Measurements from ENCODE around the gene DIAPH1. TPM values are rescaled to one million over a fixed set of nuclear protein-coding genes. Genes with fewer than 3 reads are reported as not detected.

DIAPH1 gene
- total RNA-seq, 1 experiment from 2014 or later, result 142 TPM

DNA sequence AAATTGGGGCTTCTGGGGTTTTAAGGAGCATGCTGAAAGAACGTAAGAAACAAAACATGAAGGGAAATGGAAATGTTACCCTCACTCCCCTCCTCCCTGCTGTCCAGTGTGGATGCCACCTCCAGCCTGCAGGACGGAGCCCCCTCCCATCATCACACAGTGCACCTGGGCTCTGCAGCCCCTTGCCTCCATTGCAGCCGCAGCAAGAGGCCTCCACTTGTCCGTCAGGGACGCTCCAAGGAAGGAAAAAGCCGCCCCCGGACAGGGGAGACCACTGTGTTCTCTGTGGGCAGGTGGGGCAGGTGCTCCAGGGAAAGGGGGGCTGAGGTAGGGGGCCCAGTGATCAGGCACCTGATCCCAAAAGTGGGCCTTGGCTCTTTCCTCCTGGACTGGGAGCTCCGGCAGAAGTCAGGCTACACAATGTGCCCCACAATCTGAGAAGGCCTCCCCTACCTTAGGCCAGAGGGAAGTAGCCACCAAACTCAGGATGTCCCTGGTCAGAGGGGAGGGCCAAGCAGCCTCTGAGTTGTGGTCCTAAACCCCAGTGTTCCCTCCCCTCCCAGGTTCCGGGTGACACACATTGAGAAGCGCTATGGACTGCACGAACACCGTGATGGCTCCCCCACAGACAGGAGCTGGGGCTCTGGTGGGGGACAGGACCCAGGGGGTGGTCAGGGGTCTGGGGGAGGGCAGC lies 20.7 kb upstream of the DIAPH1 start:
- Histone ChIP-seq H3K36me3 (ENCODE audit: control insufficient read depth in 1 of 2, insufficient read depth in 2 of 2, low read length in 2 of 2) (peaks cover 0 to 2% of the 10 kb centered on the region in 2 experiments; a peak in 1 of 4 replicates), H3K9ac (ENCODE audit: low read length) (no peak overlapping the region), H3K4me1 (ENCODE audit: control insufficient read depth in 1 of 2, insufficient read depth in 2 of 2, low read length in 2 of 2) (peaks cover 10 to 40% of the 10 kb centered on the region in 2 experiments), H3K9me3 (ENCODE audit: control insufficient read depth in 1 of 2, insufficient read depth in 1 of 2, low read depth in 1 of 2, low read length in 2 of 2) (no peaks in the 10 kb centered on the region), H4K20me1 (ENCODE audit: insufficient read depth) (no peaks in the 10 kb centered on the region), H3K9me2 (ENCODE audit: insufficient read depth) (no peaks in the 10 kb centered on the region), H3K27me3 (ENCODE audit: insufficient read depth, low read length) (no peaks in the 10 kb centered on the region), H3K79me2 (ENCODE audit: insufficient read depth, low read length) (peaks cover 21% of the 10 kb centered on the region), H3K4me2 (ENCODE audit: low read length) (no peak overlapping the region), H3K4me3 (replicated peaks in 1 of 2; ENCODE audit: low read depth in 1 of 2, low read length in 2 of 2) (no peak overlapping the region), H2AFZ (ENCODE audit: low read depth, low read length, poor library complexity, severe bottlenecking) (no peak overlapping the region), H3K27ac (ENCODE audit: low read depth, low read length) (no peak overlapping the region)
- CTCF ChIA-PET, result interaction anchor here (3.5 kb wide), 1 partner anchor 47 kb away, joined by 25 read pairs; no protein-coding TSS in a partner anchor
- RAD21 ChIA-PET (ENCODE audit: low non-redundant PET in 1 of 2, low total read pairs in 2 of 2, uncharacterized antibody in 2 of 2, unreplicated experiment in 2 of 2), result no interaction called here
- POLR2A ChIA-PET, result no interaction called here
- DNase-seq (ENCODE audit: low read depth, low spot score), result no peak
- TSS peak; percentile 29 for BruUV-seq (replicated peaks)
- TF ChIP-seq CBX3 (IDR thresholded peaks at IDR 0.05; ENCODE audit: low read depth) (no peak), TCF7L2 (IDR thresholded peaks at IDR 0.05; ENCODE audit: borderline replicate concordance, extremely low read depth, insufficient read depth, insufficient read length) (no peak)
- TF ChIP-seq, protein P1, sequence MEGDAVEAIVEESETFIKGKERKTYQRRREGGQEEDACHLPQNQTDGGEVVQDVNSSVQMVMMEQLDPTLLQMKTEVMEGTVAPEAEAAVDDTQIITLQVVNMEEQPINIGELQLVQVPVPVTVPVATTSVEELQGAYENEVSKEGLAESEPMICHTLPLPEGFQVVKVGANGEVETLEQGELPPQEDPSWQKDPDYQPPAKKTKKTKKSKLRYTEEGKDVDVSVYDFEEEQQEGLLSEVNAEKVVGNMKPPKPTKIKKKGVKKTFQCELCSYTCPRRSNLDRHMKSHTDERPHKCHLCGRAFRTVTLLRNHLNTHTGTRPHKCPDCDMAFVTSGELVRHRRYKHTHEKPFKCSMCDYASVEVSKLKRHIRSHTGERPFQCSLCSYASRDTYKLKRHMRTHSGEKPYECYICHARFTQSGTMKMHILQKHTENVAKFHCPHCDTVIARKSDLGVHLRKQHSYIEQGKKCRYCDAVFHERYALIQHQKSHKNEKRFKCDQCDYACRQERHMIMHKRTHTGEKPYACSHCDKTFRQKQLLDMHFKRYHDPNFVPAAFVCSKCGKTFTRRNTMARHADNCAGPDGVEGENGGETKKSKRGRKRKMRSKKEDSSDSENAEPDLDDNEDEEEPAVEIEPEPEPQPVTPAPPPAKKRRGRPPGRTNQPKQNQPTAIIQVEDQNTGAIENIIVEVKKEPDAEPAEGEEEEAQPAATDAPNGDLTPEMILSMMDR (IDR thresholded peaks at IDR 0.05 in 2 of 3, conservative IDR thresholded peaks at IDR 0.05 in 1 of 3; ENCODE audit: borderline replicate concordance in 1 of 3, insufficient read depth in 1 of 3, low read depth in 2 of 3, low read length in 2 of 3), result no peak
- no peak for ATAC-seq
- intact Hi-C loops (cut with micrococcal nuclease), result no loop called here

DNA sequence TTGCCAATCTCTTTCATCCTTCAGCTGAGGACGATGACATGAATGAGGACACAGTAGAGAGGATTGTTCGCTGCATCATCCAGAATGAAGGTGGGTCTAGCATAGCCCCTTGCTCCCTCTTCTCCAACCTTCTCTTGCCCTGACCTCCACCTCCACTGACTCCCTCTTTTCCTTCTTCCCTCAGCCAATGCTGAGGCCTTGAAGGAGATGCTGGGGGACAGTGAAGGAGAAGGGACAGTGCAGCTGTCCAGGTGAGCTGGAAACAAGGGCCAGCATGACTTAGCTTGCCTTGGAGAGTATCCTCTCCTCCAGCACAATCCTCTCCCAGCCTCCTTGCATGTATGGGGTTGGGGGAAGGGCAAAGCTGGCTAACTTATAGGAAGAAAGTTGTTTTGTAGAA lies 20.0 kb upstream of the DIAPH1 start:
- ChIA-PET POLR2A (no interaction called here), RAD21 (ENCODE audit: low non-redundant PET in 1 of 2, low total read pairs in 2 of 2, uncharacterized antibody in 2 of 2, unreplicated experiment in 2 of 2) (no interaction called here), CTCF (interaction anchor here (2.9 to 3.5 kb wide), 2 partner anchors 19 to 47 kb away, joined by 25 to 35 read pairs; partner anchors contain the start of gene DIAPH1)
- Histone ChIP-seq H3K4me3 (replicated peaks in 1 of 2; ENCODE audit: low read depth in 1 of 2, low read length in 2 of 2) (no peak overlapping the region), H4K20me1 (ENCODE audit: insufficient read depth) (no peaks in the 10 kb centered on the region), H3K9me2 (ENCODE audit: insufficient read depth) (no peaks in the 10 kb centered on the region), H3K27me3 (ENCODE audit: insufficient read depth, low read length) (no peaks in the 10 kb centered on the region), H3K27ac (ENCODE audit: low read depth, low read length) (no peak overlapping the region), H3K79me2 (ENCODE audit: insufficient read depth, low read length) (peaks cover 28% of the 10 kb centered on the region), H3K36me3 (ENCODE audit: control insufficient read depth in 1 of 2, insufficient read depth in 2 of 2, low read length in 2 of 2) (0 out of 4 replicates have a peak, but pooled peaks cover 0 to 2% of the 10 kb centered on the region in 2 experiments), H2AFZ (ENCODE audit: low read depth, low read length, poor library complexity, severe bottlenecking) (no peak overlapping the region), H3K9me3 (ENCODE audit: control insufficient read depth in 1 of 2, insufficient read depth in 1 of 2, low read depth in 1 of 2, low read length in 2 of 2) (no peaks in the 10 kb centered on the region), H3K4me1 (ENCODE audit: control insufficient read depth in 1 of 2, insufficient read depth in 2 of 2, low read length in 2 of 2) (peaks cover 10 to 40% of the 10 kb centered on the region in 2 experiments), H3K9ac (ENCODE audit: low read length) (no peak overlapping the region), H3K4me2 (ENCODE audit: low read length) (peak overlapping the region; percentile 98; the same call in 1 of the 2 replicates)
- DNase-seq (ENCODE audit: low read depth, low spot score), result no peak
- no TSS peak for BruUV-seq (replicated peaks)
- intact Hi-C loops (cut with micrococcal nuclease), result no loop called here
- no peak for ATAC-seq
- TF ChIP-seq SP1 (IDR thresholded peaks at IDR 0.05; ENCODE audit: low read depth) (no peak), CBX3 (IDR thresholded peaks at IDR 0.05; ENCODE audit: low read depth) (no peak), ZFX (IDR thresholded peaks at IDR 0.05) (no peak), EZH2phosphoT487 (IDR thresholded peaks at IDR 0.05; ENCODE audit: borderline replicate concordance) (no peak), CEBPB (IDR thresholded peaks at IDR 0.05; ENCODE audit: low read depth) (no peak), RAD21 (IDR thresholded peaks at IDR 0.05; ENCODE audit: low read depth) (no peak), EZH2 (IDR thresholded peaks at IDR 0.05) (no peak)
- TF ChIP-seq, protein P2, sequence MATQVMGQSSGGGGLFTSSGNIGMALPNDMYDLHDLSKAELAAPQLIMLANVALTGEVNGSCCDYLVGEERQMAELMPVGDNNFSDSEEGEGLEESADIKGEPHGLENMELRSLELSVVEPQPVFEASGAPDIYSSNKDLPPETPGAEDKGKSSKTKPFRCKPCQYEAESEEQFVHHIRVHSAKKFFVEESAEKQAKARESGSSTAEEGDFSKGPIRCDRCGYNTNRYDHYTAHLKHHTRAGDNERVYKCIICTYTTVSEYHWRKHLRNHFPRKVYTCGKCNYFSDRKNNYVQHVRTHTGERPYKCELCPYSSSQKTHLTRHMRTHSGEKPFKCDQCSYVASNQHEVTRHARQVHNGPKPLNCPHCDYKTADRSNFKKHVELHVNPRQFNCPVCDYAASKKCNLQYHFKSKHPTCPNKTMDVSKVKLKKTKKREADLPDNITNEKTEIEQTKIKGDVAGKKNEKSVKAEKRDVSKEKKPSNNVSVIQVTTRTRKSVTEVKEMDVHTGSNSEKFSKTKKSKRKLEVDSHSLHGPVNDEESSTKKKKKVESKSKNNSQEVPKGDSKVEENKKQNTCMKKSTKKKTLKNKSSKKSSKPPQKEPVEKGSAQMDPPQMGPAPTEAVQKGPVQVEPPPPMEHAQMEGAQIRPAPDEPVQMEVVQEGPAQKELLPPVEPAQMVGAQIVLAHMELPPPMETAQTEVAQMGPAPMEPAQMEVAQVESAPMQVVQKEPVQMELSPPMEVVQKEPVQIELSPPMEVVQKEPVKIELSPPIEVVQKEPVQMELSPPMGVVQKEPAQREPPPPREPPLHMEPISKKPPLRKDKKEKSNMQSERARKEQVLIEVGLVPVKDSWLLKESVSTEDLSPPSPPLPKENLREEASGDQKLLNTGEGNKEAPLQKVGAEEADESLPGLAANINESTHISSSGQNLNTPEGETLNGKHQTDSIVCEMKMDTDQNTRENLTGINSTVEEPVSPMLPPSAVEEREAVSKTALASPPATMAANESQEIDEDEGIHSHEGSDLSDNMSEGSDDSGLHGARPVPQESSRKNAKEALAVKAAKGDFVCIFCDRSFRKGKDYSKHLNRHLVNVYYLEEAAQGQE (IDR thresholded peaks at IDR 0.05; ENCODE audit: low read depth), result no peak
- TF ChIP-seq, protein P3, sequence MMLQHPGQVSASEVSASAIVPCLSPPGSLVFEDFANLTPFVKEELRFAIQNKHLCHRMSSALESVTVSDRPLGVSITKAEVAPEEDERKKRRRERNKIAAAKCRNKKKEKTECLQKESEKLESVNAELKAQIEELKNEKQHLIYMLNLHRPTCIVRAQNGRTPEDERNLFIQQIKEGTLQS (IDR thresholded peaks at IDR 0.05), result no peak

All from HCT116 (cell line).